Retinal pigment epithelial cell (primary cell): ENCODE data around the gene PARVB.

Source experiments
- DNase-seq: peaks from one replicate; pipeline ENCODE4 v3.0.0-alpha.2; 2010; ENCODE audit warnings: low read depth
- H3K4me3 ChIP-seq: 2 replicates; pipeline ENCODE4 v1.5.1; 2011; ENCODE audit warnings: mild to moderate bottlenecking, low read length, control low read depth, moderate library complexity
- CTCF ChIP-seq: conservative IDR thresholded peaks from 2 replicates; pipeline ENCODE4 v1.5.1; 2011; ENCODE audit warnings: low read depth, low read length, control low read depth, inconsistent platforms

Gene PARVB

GRCh38 chr22:44211256-44211945, 187.3 kb downstream of the PARVB start:
- no peak overlapping the region for H3K4me3 ChIP-seq
- no peak for TF ChIP-seq CTCF
- no peak for DNase-seq

- TF ChIP-seq CTCF = no peak
- DNase-seq = no peak
- no peak overlapping the region for H3K4me3 ChIP-seq
Measured at GRCh38 chr22:44211946-44212930, 188.1 kb downstream of the PARVB start.

GRCh38 chr22:44212936-44213335, 188.8 kb downstream of the PARVB start:
- no peak overlapping the region for H3K4me3 ChIP-seq
- DNase-seq = no peak
- TF ChIP-seq CTCF = no peak

GRCh38 chr22:44213489-44214043, 189.5 kb downstream of the PARVB start:
- H3K4me3 ChIP-seq = no peak overlapping the region
- DNase-seq = no peak
- no peak for TF ChIP-seq CTCF

- H3K4me3 ChIP-seq = no peak overlapping the region
- TF ChIP-seq CTCF = no peak
- no peak for DNase-seq
Measured at GRCh38 chr22:44214187-44214586, 190.1 kb downstream of the PARVB start.

GRCh38 chr22:44214764-44215163, 190.7 kb downstream of the PARVB start:
- no peak for DNase-seq

More at GRCh38 chr22:44214764-44215163, 190.7 kb downstream of the PARVB start:
- no peak for TF ChIP-seq CTCF
- H3K4me3 ChIP-seq = no peak overlapping the region
